GM18909 (cell line): ENCODE results near the gene PPFIBP2.

Experiments
- ATAC-seq: cut with Tn5 transposase; IDR thresholded peaks from one replicate; pipeline ENCODE4 v1.9.1; 2021; ENCODE audit warnings: mild to moderate bottlenecking; ENCODE audit not compliant: unreplicated experiment, poor library complexity

Gene PPFIBP2

GRCh38 chr11:7513234-7514098 lies at the start of gene PPFIBP2:
Gene PPFIBP2 (plus strand): TSS chr11:7513999. CDS start chr11:7549476, 35,477 bp downstream.
- peak; percentile 71 for ATAC-seq

DNA sequence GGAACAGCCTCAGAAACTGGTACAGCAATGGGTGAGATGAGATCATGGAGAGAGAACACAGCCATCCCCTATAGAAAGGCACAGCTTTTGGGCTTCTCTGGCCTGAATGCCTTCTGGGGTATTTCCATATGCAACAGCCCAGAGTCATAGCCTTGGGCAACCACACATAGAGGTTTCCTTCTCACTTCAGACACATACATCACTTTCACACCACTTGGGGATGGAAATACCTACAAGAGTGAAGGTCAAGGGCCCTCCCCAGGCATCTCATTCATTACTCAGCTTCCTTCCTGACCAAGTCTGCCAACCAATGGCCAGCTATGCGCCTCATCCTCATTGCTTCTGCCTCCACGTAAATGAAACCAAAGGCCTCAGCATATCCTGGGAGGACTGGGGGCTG lies 46.1 kb upstream of the PPFIBP2 start:
- ATAC-seq = peak; percentile 84

DNA sequence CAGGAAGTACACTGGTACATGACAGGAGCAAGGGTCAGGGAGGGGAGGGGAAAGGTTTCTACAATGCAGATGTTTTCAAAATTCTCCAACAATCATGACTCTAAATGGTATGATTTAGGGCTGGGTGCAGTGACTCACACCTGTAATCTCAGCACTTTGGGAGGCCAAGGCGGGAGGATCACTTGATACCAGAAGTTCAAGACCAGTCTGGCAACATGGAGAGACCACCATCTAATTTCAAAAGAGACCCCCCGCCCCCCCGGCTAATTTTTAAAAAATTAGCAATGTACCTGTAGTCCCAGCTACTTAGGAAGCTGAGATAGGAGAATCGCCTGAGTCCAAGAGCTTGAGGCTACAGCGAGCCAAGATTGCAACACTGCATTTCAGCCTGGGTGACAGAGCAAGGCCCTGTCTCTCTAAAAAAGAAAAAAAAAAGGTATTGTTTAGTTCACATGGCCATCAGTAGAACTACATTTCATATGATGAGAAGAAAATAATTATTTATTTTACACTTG lies 44.4 kb upstream of the PPFIBP2 start:
- no peak for ATAC-seq

- ATAC-seq = no peak
Observed at GRCh38 chr11:7471071-7471470, 42.7 kb upstream of the PPFIBP2 start.

DNA sequence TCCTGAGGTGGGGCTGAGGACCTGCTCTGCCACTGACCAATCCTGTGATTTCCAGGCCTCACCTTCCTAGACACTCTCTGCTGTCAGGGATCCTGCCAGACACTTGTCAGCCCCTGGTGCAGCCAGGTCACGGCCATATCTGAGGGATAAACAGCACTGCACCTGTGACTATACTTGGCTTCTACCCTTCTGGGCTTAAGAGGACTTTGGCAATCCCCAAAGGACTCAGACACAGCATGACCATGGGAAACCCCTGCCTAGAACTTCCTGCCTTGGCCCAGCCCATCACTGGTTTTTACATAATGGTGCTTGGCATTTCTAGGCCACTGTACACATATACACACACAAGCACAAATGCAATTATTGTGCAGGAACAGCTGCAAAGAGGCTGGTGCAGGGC lies 40.1 kb upstream of the PPFIBP2 start:
- peak; percentile 94 for ATAC-seq

DNA sequence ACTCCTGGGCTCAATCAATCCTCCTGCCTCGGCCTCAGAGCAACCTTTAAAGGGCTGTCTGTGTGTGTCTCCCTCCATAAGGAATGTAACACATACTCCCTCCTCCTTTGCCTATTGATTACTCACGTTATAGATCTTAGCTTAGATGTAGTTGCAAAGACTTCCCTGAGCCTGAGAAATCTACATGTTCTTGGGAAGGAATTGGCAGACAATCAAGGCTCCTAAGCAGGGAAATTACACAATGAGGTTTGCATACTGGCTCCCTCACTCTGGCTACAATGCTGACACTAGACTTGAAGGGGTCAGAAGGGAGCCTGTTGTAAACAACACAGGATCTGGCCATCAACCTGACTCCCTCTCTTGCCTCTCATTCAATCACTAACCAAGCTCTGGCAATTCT lies 33.7 kb upstream of the PPFIBP2 start:
- ATAC-seq = no peak

GRCh38 chr11:7484131-7484530 lies 29.7 kb upstream of the PPFIBP2 start:
- no peak for ATAC-seq

- no peak for ATAC-seq
Observed at GRCh38 chr11:7484645-7485044, 29.2 kb upstream of the PPFIBP2 start.

GRCh38 chr11:7485186-7486097 lies 28.4 kb upstream of the PPFIBP2 start, which contains the start of gene OLFML1:
Gene OLFML1 (plus strand): TSS chr11:7485506. CDS start chr11:7485876, 370 bp downstream.
- ATAC-seq = no peak

DNA sequence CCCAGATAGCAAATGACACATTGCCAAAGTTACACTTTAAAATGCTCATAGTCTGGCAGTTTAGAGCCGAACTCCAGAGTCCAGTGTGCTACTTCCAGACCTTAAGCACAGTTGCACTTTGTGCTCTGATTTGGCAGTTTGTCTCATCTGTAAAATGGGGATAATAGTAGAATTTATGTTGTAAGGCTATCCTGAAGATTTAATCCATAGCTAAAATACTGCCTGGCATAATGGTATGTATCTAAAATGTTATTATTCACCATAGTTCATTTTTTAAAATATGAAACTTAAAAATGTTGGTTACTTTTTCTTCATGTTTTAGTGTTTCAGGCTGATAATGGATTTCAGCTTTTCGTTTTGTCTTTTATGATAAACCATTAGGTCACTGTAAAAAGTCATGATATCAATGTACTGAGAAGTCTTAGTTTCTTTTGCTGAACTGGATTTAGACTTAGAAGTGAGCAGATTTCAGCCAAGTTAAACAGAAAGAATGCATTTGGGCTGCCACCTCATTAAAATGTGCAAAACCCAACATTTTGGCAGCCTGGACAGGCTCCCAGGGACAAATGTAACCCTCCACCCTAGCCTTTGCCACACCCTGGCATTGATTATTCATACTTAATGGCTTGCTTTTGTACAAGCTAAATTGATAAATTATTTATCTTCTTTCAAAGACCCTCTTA lies 27.6 kb upstream of the PPFIBP2 start:
- ATAC-seq = no peak

- no peak for ATAC-seq
Observed at GRCh38 chr11:7486781-7487140, 27.0 kb upstream of the PPFIBP2 start.

DNA sequence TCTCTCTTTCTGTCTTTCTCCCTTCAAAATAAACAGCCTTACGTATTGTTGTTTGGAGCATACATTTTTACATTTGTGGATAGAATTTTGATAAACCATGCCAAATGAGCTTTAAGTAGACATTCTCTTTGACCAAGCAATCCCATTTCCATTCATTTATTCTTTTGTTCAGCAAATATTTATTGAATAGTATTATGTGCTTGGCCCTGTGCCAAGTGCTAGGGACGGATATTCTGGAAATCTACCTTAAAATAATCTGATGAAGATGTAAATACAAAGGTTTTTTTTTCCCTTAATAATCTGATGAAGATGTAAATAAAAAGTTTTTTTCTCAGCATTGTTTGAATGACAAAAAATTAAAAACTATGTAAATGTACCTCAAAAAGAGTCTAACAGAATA lies 26.4 kb upstream of the PPFIBP2 start:
- ATAC-seq = no peak

DNA sequence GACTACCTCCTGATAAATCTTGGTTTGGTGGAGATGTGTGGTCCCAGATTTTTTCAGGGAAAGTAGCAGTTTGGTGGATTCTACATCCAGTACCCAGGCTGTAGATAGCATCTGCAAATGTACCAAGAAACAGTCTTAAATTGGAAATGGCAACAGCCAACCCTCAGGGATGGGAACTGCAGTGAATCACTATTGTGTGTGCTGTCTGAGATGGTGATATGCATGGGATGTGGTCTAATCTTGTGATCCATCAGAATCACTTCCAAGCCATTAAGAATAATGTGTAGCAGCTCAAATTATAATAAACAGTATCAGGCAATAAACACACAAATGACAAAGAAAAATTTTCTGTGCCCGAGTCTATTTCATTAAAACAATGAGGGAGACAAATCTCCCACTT lies 25.1 kb upstream of the PPFIBP2 start:
- no peak for ATAC-seq

DNA sequence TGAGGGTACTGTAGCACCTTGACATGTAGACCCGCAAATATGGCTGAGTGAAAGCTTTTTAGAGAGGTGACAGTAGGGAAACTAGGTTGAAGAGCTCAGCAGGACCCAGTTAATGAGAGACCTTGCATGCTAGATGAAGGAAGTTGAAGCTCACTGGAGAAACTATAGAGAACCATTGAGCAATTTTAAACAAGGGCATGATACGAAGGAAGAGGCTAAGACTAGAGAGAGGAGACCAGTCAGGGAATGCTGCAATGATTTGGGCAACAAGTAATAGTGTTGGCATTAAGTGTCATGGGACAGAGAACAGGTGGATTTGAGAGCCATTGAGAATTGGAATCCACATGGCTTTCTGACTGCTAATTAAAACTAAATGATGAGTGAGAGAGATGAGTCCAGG lies 24.4 kb upstream of the PPFIBP2 start:
- no peak for ATAC-seq

- no peak for ATAC-seq
Observed at GRCh38 chr11:7490054-7490453, 23.7 kb upstream of the PPFIBP2 start.

DNA sequence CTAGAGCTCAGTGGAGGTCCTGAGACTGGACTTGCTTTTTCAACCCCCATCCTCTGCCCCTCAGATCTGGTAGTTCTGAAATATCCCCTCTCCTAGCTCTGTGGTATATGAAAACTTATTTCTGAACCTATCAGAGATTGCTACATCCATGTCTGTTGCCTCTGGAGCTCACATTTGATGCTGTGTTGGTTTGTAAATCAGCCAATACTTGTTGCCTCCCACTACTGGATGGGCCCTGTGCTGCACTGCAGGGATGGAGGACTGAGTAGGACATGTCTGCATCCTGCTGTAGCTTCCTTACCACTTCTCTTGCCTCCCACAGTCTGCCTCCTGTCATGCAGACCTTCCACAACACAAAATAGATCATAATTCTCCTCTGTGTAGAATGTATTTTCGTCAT lies 23.3 kb upstream of the PPFIBP2 start:
- ATAC-seq = no peak

- no peak for ATAC-seq
Observed at GRCh38 chr11:7492253-7492652, 21.5 kb upstream of the PPFIBP2 start.

DNA sequence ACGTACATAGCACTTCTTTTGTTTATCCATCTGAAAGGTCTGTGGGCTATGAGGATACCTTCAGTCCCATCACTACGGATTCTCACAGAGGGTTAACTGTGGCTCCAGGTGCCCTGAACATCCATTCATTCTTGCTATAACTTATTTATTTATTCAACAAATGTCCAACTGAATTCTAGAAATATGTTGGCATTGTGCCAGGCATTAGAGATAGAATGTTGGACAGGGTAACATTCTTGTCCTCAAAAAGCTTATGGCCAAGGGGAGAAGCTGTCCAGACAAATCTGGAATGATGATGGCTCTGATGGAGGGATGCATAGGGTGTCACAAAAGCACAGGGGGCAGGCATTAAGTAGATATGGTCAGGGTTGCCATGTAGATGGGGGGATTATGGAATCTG lies 20.1 kb upstream of the PPFIBP2 start:
- no peak for ATAC-seq

DNA sequence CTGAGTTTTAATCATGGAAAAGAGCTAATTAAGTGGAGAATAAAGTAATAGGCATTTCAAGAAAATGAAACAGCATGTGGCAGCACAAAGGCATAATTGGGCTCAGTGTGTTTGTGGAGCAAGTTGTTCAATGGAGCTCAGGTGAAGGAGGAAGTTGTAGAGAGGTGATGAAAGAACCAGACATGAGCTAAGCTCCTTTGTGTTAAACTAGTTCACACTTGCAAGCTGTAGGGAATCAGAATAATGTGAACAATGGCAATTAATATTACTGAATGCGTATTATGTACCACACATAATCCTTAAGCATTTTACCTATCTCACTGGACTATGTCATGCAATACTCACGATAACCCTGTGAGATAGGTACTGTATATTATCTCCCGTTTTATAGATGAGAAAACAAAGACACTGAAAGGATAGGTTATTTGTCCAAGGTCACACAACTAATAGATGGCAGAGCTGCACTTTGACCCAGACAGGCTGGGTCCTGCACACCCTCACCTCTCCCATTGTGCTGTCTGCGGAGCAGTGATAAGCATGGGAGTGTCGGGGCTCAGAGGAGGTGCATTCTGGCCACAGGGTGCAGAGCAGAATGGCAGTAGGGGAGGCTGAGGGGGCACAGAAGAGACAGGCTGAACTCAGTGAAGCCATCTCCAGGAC lies 19.6 kb upstream of the PPFIBP2 start:
- ATAC-seq = no peak
